ENCODE measurements around the gene RHOT2. TPM values are rescaled to one million over a fixed set of nuclear protein-coding genes. Genes with fewer than 3 reads are reported as not detected.
A peak's percentile ranks its signal among the peaks of the same experiment; 100 is the strongest.

RHOT2 gene
- total and polyA plus RNA-seq, 2 donors (not counting 3 experiments of a cell fraction or from before 2014, with no cell fraction given), result 106 to 139 TPM

DNA sequence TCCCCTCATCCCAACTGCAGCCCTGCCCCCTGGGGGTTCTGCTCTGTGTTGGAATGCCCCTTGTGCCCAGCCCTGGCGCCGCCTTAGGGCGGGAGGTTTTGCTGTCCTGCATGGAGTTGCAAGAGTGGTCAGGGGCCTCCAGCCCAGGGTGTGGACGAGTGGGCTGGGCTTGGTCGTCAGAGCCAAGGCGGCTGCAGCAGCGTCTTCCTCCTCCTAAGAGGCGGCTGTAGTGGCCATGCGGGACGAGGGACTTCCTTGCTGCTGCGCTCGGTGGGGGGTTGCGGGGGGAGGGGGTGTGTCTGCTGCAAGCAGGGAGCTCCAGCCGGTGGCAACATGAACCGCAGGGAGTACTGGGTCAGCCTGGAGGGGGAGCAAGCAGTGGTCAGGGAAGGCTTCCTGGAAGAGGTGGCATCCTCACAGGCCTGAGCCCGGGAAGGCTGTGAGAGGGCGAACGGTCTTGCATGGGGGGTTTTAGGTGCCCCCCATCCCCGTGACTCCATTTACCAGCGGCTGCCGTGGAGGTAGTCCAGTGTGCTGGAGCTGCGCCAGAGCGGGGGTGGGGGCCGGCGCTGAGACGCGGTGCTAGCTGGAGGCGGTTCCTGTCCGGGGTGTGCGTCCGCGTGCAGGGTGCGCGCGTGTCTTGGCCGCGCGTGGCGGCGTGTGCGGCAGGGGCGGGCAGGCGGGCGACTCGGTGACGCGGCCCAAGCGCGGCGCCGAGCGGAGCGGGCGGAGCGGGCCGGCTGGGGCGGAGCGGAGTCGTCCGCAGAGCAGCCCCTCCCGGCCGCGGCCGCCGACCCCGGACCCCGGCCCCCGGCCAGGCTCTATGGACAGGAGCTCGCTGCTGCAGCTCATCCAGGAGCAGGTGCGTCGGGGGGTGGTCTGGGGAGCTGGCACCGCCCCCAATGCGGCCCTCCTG is 7.3 kb downstream of the RHOT2 start, which contains the start of gene RHBDL1:
Gene RHBDL1 (plus strand): TSS at position 704 of the 916 bp plus-strand sequence. CDS start 120 bp downstream, at position 824.
- H3K9me3 ChIP-seq (replicated peaks; ENCODE audit: control insufficient read depth, insufficient read depth, low read length), result no peaks in the 10 kb centered on the region
- TF ChIP-seq EZH2 (IDR thresholded peaks at IDR 0.05; ENCODE audit: borderline replicate concordance, low read depth, low read length, severe bottlenecking), result no peak
- TF ChIP-seq POLR2AphosphoS5 (IDR thresholded peaks at IDR 0.05; ENCODE audit: insufficient read depth, low read depth, low read length), result peak; percentile 58
- no peak for TF ChIP-seq MAX (IDR thresholded peaks at IDR 0.05; ENCODE audit: insufficient read depth, insufficient read length)
- H3K9ac ChIP-seq (replicated peaks; ENCODE audit: extremely low read depth, insufficient read depth, low read length), result no peak within 1 kb of the TSS
- peak within 1 kb of the TSS in 1 of 3 experiments; percentile 28 for H3K4me3 ChIP-seq (replicated peaks in 1 of 3; ENCODE audit: insufficient read depth in 1 of 3, low read depth in 1 of 3, low read length in 3 of 3)
- no peaks in the 10 kb centered on the region for H3K27me3 ChIP-seq (ENCODE audit: control insufficient read depth in 2 of 2, insufficient read depth in 2 of 2, low read length in 2 of 2)
- intact Hi-C loops (cut with micrococcal nuclease), result no loop called here
- no TSS peak for BruUV-seq (replicated peaks)
- H3K4me1 ChIP-seq (ENCODE audit: control insufficient read depth, extremely low read depth, insufficient read depth, low read length), result no peaks in the 10 kb centered on the region
- peak within 1 kb of the TSS; percentile 30 for H2AFZ ChIP-seq (ENCODE audit: low read depth, low read length)
- no peaks in the 10 kb centered on the region for H4K20me1 ChIP-seq (replicated peaks; ENCODE audit: control insufficient read depth, extremely low read depth, insufficient read depth, low read length)
- ChIA-PET POLR2A (interaction anchor here (0.6 kb wide), 1 partner anchor 53 kb away, joined by 3 read pairs; no protein-coding TSS in a partner anchor), CTCF (interaction anchor here (0.9 to 1.5 kb wide), 6 partner anchors 7 to 96 kb away, joined by 3 to 6 read pairs (median 4); partner anchors contain the start of genes METTL26 and RHOT2)
- dilution Hi-C loops (cut with MboI; ENCODE audit: extremely low pct_ligation_motif_present, low sequenced_read_pairs), result no loop called here
- FAIRE-seq (no peak), DNase-seq (ENCODE audit: low read depth, low spot score) (no peak)
- H3K4me2 ChIP-seq (ENCODE audit: insufficient read depth, low read length), result peak within 1 kb of the TSS; percentile 43
- H3K9me1 ChIP-seq (replicated peaks; ENCODE audit: control insufficient read depth, extremely low read depth, insufficient read depth, low read length), result no peaks in the 10 kb centered on the region
- H3K36me3 ChIP-seq (ENCODE audit: control insufficient read depth in 2 of 2, extremely low read depth in 1 of 2, insufficient read depth in 2 of 2, low read length in 2 of 2), result peaks cover 5 to 30% of the 10 kb centered on the region in 2 experiments
- peaks cover 2% of the 10 kb centered on the region for H3K79me2 ChIP-seq (ENCODE audit: control insufficient read depth, insufficient read depth, low read length)
- H3K27ac ChIP-seq (ENCODE audit: insufficient read depth, low read depth, low read length), result no peak within 1 kb of the TSS

DNA sequence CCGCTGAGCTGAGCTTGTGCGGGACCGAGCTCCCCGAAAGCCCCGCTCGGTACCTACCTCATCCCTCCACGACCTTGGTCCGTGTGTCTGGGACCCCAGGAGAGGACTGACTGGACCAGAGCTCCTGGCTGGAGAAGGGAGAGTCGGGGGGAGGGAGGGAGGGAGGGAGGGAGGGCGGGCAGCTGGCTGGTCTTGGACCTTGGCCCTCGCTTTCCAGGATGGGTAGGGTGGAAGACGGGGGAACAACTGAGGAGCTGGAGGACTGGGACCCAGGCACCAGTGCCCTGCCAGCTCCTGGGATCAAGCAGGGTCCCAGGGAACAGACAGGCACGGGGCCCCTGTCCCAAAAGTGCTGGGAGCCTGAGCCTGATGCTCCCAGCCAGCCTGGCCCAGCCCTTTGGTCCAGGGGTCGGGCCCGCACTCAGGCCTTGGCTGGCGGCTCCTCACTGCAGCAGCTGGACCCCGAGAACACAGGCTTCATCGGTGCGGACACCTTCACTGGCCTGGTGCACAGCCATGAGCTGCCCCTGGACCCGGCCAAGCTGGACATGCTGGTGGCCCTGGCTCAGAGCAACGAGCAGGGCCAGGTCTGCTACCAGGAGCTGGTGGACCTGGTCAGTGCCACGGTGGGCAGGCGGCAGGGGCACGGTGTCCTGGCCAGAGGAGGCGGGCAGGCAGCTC is 8.1 kb downstream of the RHOT2 start:
- Histone ChIP-seq H3K27ac (ENCODE audit: insufficient read depth, low read depth, low read length) (no peak overlapping the region), H3K4me3 (replicated peaks in 1 of 3; ENCODE audit: insufficient read depth in 1 of 3, low read depth in 1 of 3, low read length in 3 of 3) (peak overlapping the region in 1 of 3 experiments; percentile 28), H3K9me3 (replicated peaks; ENCODE audit: control insufficient read depth, insufficient read depth, low read length) (no peaks in the 10 kb centered on the region), H3K9me1 (replicated peaks; ENCODE audit: control insufficient read depth, extremely low read depth, insufficient read depth, low read length) (no peaks in the 10 kb centered on the region), H3K4me2 (ENCODE audit: insufficient read depth, low read length) (peak overlapping the region; percentile 43), H3K4me1 (ENCODE audit: control insufficient read depth, extremely low read depth, insufficient read depth, low read length) (peaks cover 3% of the 10 kb centered on the region), H3K27me3 (ENCODE audit: control insufficient read depth in 2 of 2, insufficient read depth in 2 of 2, low read length in 2 of 2) (no peaks in the 10 kb centered on the region), H4K20me1 (replicated peaks; ENCODE audit: control insufficient read depth, extremely low read depth, insufficient read depth, low read length) (no peaks in the 10 kb centered on the region), H2AFZ (ENCODE audit: low read depth, low read length) (peak overlapping the region; percentile 30), H3K9ac (replicated peaks; ENCODE audit: extremely low read depth, insufficient read depth, low read length) (no peak overlapping the region), H3K36me3 (ENCODE audit: control insufficient read depth in 2 of 2, extremely low read depth in 1 of 2, insufficient read depth in 2 of 2, low read length in 2 of 2) (peaks cover 4 to 23% of the 10 kb centered on the region in 2 experiments), H3K79me2 (ENCODE audit: control insufficient read depth, insufficient read depth, low read length) (peaks cover 6% of the 10 kb centered on the region)
- intact Hi-C loops (cut with micrococcal nuclease) (no loop called here), dilution Hi-C loops (cut with MboI; ENCODE audit: extremely low pct_ligation_motif_present, low sequenced_read_pairs) (no loop called here)
- POLR2A ChIA-PET, result no interaction called here
- DNase-seq (ENCODE audit: low read depth, low spot score) (no peak), FAIRE-seq (no peak)
- CTCF ChIA-PET, result interaction anchor here (0.9 to 1.5 kb wide), 5 partner anchors 8 to 97 kb away, joined by 3 to 6 read pairs (median 3); partner anchors contain the start of genes METTL26 and RHOT2
- BruUV-seq (replicated peaks), result no TSS peak
- TF ChIP-seq MAX (IDR thresholded peaks at IDR 0.05; ENCODE audit: insufficient read depth, insufficient read length) (no peak), MYC (IDR thresholded peaks at IDR 0.05; ENCODE audit: low read depth, low read length) (no peak), CTCF (IDR thresholded peaks at IDR 0.05; ENCODE audit: extremely low read depth in 1 of 2, insufficient read depth in 1 of 2, low read depth in 1 of 2, low read length in 2 of 2) (no peak), FOS (IDR thresholded peaks at IDR 0.05; ENCODE audit: borderline replicate concordance, insufficient read depth, low read length) (no peak), POLR2AphosphoS5 (IDR thresholded peaks at IDR 0.05; ENCODE audit: insufficient read depth, low read depth, low read length) (no peak), JUN (IDR thresholded peaks at IDR 0.05; ENCODE audit: borderline replicate concordance, insufficient read depth, insufficient read length, low read depth) (no peak), EZH2 (IDR thresholded peaks at IDR 0.05; ENCODE audit: borderline replicate concordance, low read depth, low read length, severe bottlenecking) (no peak), POLR2A (IDR thresholded peaks at IDR 0.05; ENCODE audit: low read depth, low read length) (no peak), GATA2 (IDR thresholded peaks at IDR 0.05; ENCODE audit: insufficient read depth, insufficient read length, low read depth, low read length) (no peak)

Data from endothelial cell of umbilical vein (primary cell).